ENCODE results near the gene CCNI2. TPM values are rescaled to one million over a fixed set of nuclear protein-coding genes. Genes with fewer than 3 reads are reported as not detected.

Gene CCNI2
- total and polyA plus RNA-seq, 10 of the 15 experiments (the other 5 are each of a cell fraction or from before 2014, with no cell fraction given) = 1.8 to 8.0 (median 3.2) TPM

DNA sequence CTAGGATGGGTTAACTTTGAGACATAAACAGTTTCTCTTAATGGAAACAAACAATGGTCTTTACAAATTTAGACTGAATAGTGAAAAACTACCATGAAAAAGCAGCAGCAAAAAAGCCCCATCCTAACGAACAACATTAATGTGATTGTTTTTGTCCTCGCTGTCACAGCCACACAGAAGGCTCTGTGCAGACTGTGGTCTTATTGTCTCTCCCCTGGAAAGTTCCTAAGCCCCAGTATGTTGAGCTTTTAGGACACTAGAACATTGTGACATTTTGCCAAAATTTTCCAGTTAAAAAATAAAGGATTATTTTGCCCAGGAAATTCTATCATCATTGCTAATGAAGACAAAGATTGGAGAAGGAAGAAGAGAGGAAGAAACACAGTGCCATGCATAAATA, 53.3 kb downstream of the CCNI2 start:
- Histone ChIP-seq H4K20me1 (ENCODE audit: control insufficient read depth, insufficient read depth) (no peaks in the 10 kb centered on the region), H3K27me3 (replicated peaks in 1 of 2; ENCODE audit: control insufficient read depth in 2 of 2, insufficient read depth in 2 of 2, low read length in 1 of 2) (no peaks in the 10 kb centered on the region), H3K36me3 (ENCODE audit: control insufficient read depth in 2 of 2, insufficient read depth in 2 of 2, low read length in 1 of 2) (no peaks in the 10 kb centered on the region), H2AFZ (ENCODE audit: control insufficient read depth, low read depth, low read length) (no peak overlapping the region), H3K27ac (ENCODE audit: control insufficient read depth, insufficient read depth) (no peak overlapping the region), H3K4me1 (ENCODE audit: control insufficient read depth, insufficient read depth, low read length) (no peaks in the 10 kb centered on the region), H3K9ac (ENCODE audit: control insufficient read depth, insufficient read depth, low read length) (no peak overlapping the region), H3K4me2 (ENCODE audit: control insufficient read depth, insufficient read depth) (no peak overlapping the region), H3K79me2 (ENCODE audit: control insufficient read depth, insufficient read depth, low read length) (no peaks in the 10 kb centered on the region), H3K4me3 (no peak overlapping the region), H3K9me3 (replicated peaks; ENCODE audit: control insufficient read depth, insufficient read depth, low read length) (no peaks in the 10 kb centered on the region; the same call in 2 of the 3 replicates)
- TF ChIP-seq MEF2B (IDR thresholded peaks at IDR 0.05; ENCODE audit: partially characterized antibody, poor library complexity, severe bottlenecking) (no peak), STAT1 (conservative IDR thresholded peaks at IDR 0.05) (no peak), ZNF207 (IDR thresholded peaks at IDR 0.05; ENCODE audit: borderline replicate concordance) (no peak), BRCA1 (IDR thresholded peaks at IDR 0.05; ENCODE audit: low read depth, low read length) (no peak), NR2F1 (conservative IDR thresholded peaks at IDR 0.05) (no peak)
- TF ChIP-seq, protein P1, sequence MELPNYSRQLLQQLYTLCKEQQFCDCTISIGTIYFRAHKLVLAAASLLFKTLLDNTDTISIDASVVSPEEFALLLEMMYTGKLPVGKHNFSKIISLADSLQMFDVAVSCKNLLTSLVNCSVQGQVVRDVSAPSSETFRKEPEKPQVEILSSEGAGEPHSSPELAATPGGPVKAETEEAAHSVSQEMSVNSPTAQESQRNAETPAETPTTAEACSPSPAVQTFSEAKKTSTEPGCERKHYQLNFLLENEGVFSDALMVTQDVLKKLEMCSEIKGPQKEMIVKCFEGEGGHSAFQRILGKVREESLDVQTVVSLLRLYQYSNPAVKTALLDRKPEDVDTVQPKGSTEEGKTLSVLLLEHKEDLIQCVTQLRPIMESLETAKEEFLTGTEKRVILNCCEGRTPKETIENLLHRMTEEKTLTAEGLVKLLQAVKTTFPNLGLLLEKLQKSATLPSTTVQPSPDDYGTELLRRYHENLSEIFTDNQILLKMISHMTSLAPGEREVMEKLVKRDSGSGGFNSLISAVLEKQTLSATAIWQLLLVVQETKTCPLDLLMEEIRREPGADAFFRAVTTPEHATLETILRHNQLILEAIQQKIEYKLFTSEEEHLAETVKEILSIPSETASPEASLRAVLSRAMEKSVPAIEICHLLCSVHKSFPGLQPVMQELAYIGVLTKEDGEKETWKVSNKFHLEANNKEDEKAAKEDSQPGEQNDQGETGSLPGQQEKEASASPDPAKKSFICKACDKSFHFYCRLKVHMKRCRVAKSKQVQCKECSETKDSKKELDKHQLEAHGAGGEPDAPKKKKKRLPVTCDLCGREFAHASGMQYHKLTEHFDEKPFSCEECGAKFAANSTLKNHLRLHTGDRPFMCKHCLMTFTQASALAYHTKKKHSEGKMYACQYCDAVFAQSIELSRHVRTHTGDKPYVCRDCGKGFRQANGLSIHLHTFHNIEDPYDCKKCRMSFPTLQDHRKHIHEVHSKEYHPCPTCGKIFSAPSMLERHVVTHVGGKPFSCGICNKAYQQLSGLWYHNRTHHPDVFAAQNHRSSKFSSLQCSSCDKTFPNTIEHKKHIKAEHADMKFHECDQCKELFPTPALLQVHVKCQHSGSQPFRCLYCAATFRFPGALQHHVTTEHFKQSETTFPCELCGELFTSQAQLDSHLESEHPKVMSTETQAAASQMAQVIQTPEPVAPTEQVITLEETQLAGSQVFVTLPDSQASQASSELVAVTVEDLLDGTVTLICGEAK (IDR thresholded peaks at IDR 0.05; ENCODE audit: borderline replicate concordance) = no peak
- DNase-seq (ENCODE audit: low read depth, low spot score) = no peak
- WGBS (ENCODE audit: insufficient coverage, insufficient replicate concordance, low lambda C conversion rate, missing lambda C conversion rate) = 42% methylated on average over 2 of the region's 2 CpGs
- in situ Hi-C loops (cut with MboI) = no loop called here
- ChIA-PET RAD21 (ENCODE audit: unreplicated experiment) (interaction anchor here (0.8 to 2.9 kb wide), 10 partner anchors 13 to 273 kb away, joined by 3 to 27 read pairs (median 8); partner anchors contain the start of gene SOWAHA), SMC1A (ENCODE audit: uncharacterized antibody, unreplicated experiment) (interaction anchor here (1.0 to 5.5 kb wide), 12 partner anchors 8 to 294 kb away, joined by 4 to 44 read pairs (median 8); partner anchors contain the start of genes KIF3A and SEPTIN8), POLR2A (interaction anchor here (0.9 to 1.7 kb wide), 3 partner anchors 23 to 67 kb away, joined by 3 to 5 read pairs (median 5); partner anchors contain the start of gene SEPTIN8), CTCF (interaction anchor here (0.7 to 5.8 kb wide), 9 partner anchors 8 to 298 kb away, joined by 3 to 50 read pairs (median 7); partner anchors contain the start of genes CCNI2 and IL13)
- BruUV-seq (replicated peaks) = no TSS peak
- intact Hi-C loops (cut with micrococcal nuclease; ENCODE audit: unreplicated experiment) = no loop called here
- FAIRE-seq = no peak
- ATAC-seq = no peak
